HG03442 (cell line): ENCODE data around the gene SERTAD3.
"Not testable (repeated sequence)": the region's sequence is repeated elsewhere in the genome, so short reads cannot be mapped to it uniquely, and the experiment has no call there.

ENCODE experiments used
- ATAC-seq: cut with Tn5 transposase; IDR thresholded peaks from one replicate; pipeline ENCODE4 v1.9.1; 2021; ENCODE audit warnings: mild to moderate bottlenecking, moderate library complexity; ENCODE audit not compliant: unreplicated experiment

Gene SERTAD3

DNA sequence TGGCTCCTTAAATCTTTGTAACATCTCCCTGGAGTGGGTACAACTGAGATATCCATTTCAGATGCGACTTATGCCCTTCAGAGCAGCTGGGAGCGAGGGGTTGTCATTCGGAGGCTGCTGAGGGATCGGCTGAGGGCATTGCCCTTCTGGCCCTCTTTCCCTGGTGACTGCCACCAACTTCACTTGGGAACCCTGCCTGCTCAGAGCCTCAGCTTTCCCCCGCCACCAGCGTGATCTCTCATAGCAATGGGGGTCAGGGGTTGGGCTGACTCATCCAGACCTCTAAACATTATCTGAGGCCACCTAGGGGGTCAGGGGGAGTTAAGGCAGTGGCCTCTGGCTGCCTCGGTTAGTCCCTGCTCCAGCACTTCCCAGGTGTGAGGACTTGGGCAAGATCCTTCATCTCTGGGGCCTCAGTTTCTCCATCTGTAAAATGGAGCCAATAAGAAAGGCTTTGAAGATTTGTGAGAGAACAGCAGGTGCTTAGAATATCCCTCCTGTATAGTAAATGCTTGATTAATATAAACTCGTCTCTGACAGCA, 32.1 kb downstream of the SERTAD3 start:
- no peak for ATAC-seq

GRCh38 chr19:40411125-40411842, 32.9 kb downstream of the SERTAD3 start:
- no peak for ATAC-seq

DNA sequence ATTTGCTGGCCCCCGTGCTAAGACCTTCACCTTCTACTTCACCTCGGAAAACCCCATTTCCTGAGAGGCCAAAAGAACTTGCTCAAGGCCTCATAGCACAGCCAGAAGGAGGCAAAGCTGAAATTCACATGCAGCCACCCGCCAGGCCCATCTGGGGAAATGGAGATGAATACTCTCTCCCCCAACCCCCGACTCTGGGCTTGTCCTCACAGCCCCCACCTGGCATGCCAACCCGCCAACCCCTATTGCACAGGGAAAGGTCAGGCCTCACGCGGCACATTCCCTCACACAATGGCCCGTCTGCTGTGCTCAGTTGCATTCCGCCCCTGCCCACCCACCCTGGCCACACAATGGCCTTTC, 34.1 kb downstream of the SERTAD3 start:
- no peak for ATAC-seq

GRCh38 chr19:40408598-40408925, 35.6 kb downstream of the SERTAD3 start:
- ATAC-seq: not testable (repeated sequence)

DNA sequence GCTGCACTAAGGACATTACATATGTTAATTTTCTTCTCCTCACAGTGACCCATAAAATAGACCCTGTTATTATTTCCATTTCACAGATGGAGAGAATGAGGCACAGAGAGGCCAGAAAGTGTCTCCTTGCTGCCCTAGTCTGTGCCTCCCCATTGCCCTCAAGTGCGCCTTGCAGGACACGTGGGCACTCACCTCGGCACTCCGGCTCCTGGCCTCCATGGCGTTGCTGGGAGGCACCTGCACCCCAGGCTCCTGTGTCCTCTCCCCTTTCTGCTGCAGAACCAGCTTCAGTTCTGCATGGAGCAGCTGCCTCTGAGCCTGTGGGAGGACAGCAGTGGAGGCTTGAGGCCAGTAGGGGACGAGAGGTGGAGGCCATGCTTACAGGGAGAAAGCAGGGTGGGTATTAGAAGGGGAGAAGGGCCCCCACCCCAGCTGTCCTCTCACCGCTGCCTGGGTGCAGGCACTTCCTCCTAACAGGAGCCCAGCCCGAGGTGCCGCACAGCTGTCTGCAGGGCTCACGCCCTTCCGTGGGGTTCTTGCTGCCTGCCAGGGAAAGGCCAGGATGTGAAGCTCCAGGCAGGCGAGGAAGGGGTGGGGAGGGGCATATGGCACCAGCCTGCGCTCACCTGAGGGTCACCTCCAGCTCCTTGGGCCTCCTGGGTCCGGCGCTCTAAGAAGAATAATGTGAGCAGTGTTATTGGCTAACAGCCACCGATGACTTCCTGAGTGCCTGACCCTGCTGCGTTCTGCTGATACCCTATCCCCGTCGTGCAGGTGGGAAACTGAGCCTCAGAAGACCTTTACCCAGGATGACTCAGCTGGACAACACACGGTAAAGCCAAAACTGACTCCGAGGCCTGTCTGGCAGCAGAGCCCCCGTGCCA, 36.2 kb downstream of the SERTAD3 start:
- ATAC-seq: no peak

DNA sequence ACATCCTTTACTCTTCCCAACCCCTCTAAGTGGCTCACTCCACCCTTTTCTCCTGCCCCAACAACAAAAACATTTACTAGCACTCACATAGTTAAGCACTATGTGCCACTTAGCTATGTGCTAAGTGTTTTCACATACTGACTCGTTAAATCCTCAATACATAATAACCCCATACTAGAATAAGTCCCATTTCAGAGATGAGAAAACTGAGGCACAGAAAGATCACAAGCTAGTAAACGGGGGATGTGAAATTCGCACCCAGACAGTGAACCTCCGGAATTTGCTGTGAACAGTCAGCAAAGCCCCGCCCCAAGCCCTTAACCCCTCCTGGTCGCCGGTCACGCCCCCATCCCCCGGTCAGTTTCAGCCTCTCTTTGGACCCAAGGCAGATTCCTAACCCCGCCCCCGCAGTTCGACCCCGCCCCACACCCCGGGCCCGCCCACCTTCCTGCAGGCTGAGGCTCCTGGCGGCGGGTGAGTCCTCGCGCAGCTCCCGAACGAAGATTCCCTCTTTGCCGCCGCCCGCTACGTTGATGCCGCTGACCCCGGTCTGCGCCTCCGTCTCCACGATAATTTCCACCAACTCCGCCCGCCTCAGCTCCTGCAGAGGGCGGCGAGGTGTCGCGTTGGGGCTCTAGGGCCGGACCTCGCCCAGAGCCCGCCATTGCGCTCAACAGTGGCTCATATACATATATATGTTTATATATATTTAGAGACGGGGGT, 40.7 kb downstream of the SERTAD3 start:
- ATAC-seq: peak; percentile 58

DNA sequence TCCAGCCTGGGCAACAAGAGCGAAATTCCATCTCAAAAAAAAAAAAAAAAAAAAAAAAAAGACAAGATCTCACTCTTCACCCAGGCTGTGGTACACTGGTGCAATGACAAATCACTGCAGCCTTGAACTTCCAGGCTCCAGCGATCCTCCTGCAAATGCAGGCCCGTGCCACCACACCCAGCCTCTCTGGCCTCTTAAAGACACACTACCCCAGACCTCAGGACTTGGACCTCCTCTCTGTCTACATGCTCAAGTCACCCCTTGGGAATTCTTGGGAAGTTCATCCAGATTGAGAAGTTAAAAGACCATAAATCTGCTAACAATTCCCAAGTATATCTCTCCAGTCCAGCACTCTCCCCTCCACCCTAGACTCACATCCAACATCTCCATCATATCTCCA, 43.6 kb downstream of the SERTAD3 start:
- ATAC-seq: no peak

DNA sequence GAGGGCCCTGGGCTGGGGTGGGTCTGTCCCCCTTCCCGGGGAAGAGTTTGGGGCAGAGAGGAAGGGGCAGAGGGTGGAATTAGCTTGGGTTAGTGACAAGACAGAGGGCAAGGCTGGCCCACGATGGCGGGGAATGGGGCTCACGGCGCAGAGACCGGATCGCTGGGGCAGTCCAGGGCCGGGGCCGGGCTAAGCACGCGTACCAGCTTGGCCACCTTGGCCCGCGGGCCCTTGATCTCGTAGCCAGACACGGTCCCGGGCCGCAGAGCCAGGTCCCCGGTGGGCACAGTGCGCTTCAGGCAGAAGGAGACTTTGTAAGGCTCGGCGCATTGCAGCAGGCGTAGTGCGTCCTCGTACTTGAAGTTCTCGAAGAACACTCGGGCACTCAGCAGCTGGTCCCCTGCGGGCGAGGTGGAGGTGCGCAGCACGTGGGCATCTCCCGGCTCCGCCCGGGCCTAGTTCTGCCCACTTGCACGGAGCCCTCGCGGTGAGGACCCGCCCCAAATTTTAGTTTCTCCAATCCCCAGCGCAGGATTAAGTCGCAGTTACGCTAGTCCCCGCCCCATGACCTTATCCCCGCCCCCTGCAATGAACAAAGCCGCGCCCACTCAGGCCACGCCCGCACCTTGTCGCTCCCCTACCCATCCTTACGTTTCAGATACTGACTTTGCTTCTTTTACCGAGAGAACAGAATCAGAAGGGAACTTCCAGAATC, 45.6 kb downstream of the SERTAD3 start:
- ATAC-seq: no peak

GRCh38 chr19:40397568-40397906, 46.6 kb downstream of the SERTAD3 start:
- ATAC-seq: no peak

DNA sequence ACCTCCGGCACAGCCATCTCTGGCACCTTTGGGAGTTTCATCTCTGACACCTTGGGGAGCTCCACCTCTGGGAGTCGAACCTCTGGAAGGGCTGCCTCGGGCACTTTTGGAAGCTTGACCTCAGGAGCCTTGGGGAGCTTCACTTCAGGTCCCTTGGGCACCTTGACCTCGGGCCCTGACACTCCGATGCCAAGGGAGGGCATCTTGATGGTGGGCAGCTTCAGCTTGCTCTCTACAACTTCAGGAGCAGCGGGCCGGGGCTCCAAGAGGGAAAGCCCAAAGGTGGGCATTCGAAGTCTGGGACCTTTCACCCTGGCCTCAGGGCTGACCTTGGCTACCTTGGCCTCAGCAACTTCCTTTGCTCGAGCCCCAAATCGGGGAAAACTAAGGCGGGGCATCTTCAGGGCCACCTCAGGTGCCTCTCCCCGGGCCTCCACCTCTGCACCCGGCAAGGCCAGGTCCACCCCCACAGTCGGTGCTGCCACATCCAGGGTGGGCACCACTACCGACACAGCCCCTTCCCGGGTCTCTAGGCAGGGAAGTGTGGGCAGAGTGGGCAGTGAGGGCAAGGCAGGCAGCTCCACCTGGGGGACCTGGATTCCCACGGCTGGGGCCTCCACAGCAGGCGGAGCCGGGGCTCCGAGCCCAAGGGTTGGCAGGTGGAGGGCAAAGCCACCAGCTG, 47.1 kb downstream of the SERTAD3 start:
- no peak for ATAC-seq

DNA sequence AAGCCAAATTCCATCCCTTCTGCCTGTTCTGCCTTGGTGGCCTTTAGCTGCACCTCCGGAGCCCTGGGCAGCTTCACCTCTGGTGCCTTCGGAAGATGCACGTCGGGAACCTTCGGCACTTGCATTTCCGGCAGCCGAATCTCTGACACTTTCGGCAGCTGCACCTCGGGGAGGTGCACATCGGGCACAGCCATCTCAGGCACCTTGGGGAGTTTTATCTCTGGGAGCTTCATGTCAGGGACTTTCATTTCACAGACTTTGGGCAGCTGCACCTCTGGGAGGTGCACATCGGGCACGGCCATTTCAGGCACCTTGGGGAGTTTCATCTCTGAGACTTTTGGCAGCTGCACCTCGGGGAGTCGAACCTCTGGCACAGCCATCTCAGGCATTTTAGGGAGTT, 48.2 kb downstream of the SERTAD3 start:
- no peak for ATAC-seq

- no peak for ATAC-seq
Measured at GRCh38 chr19:40394816-40395210, 49.3 kb downstream of the SERTAD3 start.

- ATAC-seq: no peak
Measured at GRCh38 chr19:40393894-40394815, 50.0 kb downstream of the SERTAD3 start.

- ATAC-seq: no peak
Measured at GRCh38 chr19:40392894-40393517, 51.1 kb downstream of the SERTAD3 start.

DNA sequence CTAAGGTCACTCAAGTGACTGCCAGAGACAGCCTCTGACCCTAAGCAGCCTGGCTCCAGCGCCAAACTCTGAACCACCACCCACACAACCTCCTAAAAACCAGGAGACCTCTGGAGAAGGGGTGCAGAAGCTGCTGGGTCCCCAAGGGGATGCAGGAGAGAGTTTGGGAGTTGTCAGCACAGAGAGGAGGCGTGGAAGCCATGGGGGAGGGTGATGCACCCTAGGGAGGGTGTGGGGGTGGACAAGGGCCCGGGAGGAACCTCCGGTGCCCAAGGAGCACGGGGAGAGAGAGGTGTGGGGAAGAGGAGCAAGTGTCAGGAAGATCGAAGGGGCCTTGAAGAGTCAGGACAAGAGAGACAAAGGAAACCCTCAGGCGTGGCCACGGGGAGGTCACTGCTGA, 52.0 kb downstream of the SERTAD3 start:
- no peak for ATAC-seq
